GM19023 (cell line): ENCODE data around the gene URB2.
A peak's percentile ranks its signal among the peaks of the same experiment; 100 is the strongest.
"Not testable (repeated sequence)": the region's sequence is repeated elsewhere in the genome, so short reads cannot be mapped to it uniquely, and the experiment has no call there.

Experiments used
- ATAC-seq: cut with Tn5 transposase; IDR thresholded peaks from one replicate; pipeline ENCODE4 v1.9.1; 2021; ENCODE audit warnings: mild to moderate bottlenecking, moderate library complexity; ENCODE audit not compliant: unreplicated experiment

URB2 gene

DNA sequence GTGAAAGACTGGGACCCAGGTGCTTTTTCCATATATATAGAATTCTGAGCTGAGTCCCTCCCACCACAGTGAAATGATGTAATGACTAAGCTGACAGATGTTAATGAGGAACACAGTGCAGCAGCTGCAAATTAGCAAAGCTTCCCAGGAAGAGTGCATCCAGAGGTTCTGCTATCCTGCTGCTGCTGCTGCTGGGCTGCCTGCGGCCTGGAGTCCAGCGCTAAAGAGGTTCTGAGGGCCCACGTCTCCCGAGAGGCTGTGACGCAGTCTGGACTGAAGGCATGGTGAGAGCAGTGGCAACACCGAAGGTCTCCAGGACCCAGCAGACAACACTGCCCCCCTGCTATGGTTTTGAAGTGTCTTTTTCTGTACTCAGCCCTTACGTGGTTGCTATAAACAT, 63.9 kb downstream of the URB2 start:
- no peak for ATAC-seq

DNA sequence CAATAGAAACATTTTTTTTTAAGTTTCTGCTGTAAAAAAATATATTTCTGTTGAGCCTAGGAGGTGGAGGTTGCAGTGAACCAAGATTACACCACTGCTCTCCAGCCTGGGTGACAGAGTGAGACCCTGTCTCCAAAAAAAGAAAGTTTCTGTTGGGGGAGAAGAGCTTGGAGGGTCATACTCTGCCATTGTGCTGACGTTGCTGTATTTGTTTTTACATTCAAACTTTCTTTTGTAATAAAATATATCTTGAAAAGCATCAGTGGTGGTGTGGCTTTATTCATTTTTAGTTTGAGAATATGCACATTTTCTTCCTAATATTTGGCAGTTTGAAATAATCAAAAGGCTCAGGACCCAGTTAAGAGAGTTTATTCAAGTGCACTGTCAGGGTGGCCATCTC, 64.6 kb downstream of the URB2 start:
- ATAC-seq = no peak

DNA sequence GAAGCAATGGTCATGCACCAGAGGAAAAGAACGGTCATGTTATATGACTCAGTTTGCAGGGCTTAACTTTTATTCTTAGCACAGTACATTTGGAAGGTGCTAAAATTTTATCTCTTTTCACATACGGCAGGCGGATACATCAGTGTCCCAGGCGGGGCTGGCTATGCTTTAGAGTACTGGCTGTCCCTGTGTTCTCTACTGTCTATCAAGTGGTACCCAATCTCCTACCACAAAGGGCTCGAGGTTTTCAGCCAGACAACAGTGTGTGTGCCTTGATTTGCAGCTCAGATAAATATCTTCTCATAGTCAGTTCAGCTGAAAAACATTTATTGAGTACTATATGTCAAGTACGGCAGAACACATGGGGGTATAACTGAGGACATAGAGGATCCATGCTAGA, 65.3 kb downstream of the URB2 start:
- no peak for ATAC-seq

DNA sequence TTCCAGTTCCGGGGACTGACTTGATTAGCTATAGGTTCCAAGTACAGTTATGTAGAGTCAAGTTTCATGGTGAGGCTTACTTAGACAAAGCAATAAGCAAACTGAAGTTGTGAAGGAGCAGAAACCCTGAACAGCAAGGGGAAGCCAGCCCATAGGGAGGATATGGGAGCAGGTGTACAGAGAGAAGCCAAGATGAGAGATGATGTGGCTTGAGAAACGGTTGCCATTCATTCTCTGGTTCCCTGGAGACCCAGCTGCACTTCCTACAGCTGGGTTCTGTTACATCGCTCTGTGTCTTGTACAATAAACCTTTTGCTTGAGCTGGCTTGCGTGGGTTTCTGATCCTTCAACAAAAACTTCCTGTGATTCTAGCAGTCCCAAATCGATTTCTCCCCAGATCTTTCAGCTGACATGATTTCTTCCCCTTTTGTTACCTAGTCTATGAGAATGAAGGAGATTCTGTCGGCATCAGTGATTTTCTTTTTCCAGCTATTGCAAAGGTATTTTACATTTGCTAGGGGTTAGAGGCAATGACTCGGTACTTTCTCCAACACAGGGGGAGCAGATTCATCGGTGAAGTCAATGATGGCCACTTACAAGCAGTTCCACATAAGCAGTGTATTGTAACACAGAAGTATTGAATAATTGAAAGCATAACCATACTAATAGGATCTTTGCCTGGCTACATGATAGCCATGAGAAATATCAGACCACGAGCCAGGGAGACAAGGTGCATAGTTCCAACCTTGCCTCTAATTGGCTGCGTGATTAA, 67.3 kb downstream of the URB2 start:
- peak; percentile 55 for ATAC-seq

DNA sequence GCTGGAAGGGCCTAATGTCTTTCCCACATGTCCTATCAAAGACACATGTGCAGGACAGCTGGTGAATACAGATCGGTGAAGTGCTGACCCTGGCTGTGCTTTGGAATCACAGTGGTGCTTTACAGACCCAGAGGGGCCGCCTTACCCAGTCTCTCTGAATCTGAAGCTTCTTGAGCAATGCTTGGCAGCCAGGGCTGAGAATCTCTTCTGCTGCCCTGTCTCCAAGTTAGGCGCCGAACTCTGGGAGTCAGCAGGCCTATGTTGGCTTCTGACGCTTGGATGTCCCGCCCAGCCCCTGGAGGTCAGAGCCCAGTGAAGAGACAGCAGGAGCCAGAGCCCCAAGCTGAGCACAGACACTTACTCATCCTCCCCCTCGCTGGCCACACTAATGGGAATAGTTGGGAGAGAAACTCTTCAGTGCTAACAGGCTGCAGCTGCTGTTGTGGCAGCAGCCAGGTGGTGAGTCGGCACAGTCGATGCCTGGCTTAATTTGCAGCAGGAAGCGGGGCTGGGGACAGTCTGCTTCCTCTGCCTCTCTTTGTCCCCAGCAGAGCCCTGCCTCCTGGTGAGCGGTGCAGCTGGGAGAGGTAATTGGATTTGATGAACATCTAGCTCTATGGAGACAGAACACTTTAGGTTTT, 68.1 kb downstream of the URB2 start:
- no peak for ATAC-seq

DNA sequence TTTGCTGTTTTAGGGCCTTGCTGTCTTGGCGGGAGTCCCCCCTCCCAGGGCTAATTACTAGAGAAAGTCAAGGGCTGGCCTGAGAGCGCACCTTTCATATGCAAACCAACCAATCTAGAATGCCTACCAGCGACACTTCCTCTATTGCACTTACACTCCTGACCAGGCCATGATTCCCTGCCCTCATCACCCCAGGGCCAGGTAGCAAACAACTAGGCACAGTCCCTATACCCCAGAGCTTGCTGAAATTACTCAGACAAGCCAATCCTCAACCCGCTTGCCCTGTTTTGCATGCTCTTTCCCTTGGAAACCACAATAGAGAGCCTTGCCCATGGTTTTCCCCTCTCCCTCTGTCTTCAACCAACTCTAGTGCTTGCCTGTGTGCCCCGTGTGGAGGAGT, 70.3 kb downstream of the URB2 start:
- ATAC-seq = no peak

DNA sequence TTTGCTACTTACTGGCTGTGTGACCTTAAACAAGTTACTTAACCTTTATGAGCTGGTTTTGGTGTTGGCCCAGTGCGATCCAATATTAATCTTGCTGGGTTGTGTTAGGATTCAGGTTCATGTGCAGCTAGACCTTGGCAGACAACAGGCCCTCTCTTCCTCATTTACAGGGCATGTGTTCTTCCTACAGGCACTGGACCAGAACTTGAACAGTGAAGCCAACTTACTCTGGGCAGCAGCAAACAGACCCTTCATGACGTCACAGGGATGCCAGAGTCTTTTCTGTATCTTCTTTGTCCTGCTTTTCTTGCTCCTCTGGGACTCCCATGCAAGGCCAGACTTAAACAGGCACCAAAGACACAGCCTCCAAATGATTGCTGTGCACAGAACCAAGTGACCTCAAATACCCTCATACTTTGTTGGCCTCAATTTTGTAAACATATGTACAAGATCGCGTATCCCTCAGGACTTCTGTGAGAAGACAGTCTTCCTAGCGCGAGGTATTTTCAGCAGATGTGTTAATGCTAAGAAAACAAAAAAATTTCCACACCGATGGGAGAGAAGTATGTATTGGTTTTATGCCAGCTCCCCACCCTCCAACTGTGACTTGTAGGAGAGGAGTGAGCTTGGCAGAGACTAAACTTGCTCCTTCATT, 73.7 kb downstream of the URB2 start:
- ATAC-seq = no peak

DNA sequence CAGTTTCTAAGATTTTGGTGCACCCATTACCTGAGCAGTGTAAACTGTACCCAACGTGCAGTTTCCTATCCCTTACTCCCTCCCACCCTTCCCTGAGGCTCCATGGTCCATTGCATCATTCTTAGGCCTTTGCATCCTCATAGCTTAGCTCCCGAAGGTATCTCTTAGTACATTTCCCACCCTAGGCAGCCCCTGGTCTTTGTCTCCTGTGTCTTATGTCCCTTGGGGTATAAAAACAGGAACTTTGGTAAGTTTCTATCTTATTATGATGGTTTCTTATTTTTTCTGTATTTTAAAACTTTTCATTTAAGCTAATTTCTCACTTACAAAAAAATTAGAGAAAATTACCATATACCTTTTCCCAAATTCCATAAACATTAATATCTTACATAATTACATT, 78.1 kb downstream of the URB2 start:
- ATAC-seq = no peak

DNA sequence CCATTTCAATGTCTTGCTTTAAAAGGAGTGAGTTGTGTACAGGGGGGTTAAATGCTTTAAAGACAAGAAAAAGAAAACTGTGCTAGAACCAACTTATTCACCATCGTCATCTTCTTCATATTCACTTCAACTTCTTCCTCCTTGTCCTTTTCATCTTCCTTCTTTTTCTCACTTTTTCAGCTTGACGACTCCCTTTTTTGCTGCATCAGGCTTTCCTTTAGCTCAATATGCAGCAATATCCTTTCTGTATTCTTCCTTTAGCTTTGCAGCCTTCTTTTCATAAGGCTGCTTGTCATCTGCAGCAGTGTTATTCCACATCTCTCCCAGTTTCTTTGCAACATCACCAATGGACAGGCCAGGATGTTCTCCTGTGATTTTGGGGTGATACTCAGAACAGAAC, 79.1 kb downstream of the URB2 start:
- not testable (repeated sequence) for ATAC-seq

DNA sequence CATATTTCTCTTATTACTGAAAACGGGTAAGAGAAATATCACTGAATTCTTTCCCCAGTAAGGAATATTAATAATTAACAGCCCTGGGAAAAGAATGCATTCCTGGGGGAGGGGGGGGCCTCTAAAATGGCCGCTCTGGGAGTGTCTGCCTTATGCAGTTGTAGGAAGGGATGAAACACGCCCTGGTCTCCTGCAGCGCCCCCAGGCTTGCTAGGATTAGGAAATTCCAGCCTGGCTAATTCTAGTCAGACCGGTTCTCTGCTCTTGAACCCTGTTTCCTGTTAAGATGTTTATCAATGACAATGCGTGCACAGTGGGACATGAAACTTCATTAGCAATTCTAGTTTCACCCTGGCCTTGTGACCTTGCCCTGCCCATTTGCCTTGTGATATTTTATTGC, 81.1 kb downstream of the URB2 start:
- not testable (repeated sequence) for ATAC-seq

DNA sequence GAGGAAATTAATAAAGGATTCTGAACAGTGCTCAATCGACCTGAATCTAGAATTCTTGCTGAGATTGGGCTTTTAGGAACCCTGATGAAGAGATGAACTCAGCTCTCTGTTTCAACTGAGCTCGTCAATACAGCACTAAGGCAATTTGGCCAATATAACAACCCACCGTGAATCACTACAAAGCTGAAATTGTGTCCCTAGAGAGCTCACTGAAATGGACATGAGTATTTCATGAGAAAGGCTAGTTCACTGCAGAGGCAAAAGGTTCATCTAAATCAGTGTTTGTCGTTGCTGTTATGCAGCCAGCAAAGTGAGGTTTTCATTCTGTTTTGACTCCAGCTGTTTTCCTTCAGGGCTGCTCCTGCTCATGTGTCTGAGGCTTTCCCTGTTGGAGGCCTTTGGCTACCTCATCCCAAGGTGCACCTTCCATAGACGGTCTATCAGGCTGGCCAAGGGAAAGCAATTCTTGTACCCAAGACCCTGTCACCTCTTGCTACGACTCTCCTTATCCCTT, 83.5 kb downstream of the URB2 start:
- ATAC-seq = no peak
